Pancreas (tissue), 10 donors: Measurements from ENCODE around the gene C1QTNF8. TPM values are rescaled to one million over a fixed set of nuclear protein-coding genes. Genes with fewer than 3 reads are reported as not detected.

Source experiments
- ATAC-seq, 4 donors: fragments of 200-7000 bp; cut with Tn5 transposase; one replicate each; pipeline versions ENCODE4 v1.8.0 to v1.9.1; 2020; ENCODE audit warnings: mild to moderate bottlenecking in 4 of 4, moderate library complexity in 4 of 4
- DNase-seq, 6 donors: peaks; one replicate each; pipeline ENCODE4 v3.0.0-alpha.2; 2020
- FAIRE-seq: peaks from 2 replicates; lab custom pipeline; 2012; peaks lifted over from hg19 to GRCh38; lab: Jason Lieb, UNC
- H3K27ac ChIP-seq, 4 donors: fragments of 200-600 bp; sonication (generic); 1 replicate in 3 of 4; 2 replicates in 1 of 4; pipeline versions ENCODE4 v1.5.0 to v1.8.0; 2020
- H3K27me3 ChIP-seq, 4 donors: fragments of 200-600 bp; one replicate each; pipeline ENCODE4 v1.8.0; 2021
- H3K36me3 ChIP-seq, 3 donors: fragments of 200-600 bp; sonication (generic) in 1 of 3; one replicate each; pipeline versions ENCODE4 v1.5.0 to v1.8.0; 2020 to 2021
- H3K4me1 ChIP-seq, 3 donors: fragments of 200-600 bp; one replicate each; pipeline ENCODE4 v1.8.0; 2021
- H3K4me3 ChIP-seq, 4 donors: fragments of 200-600 bp; sonication (generic) in 2 of 4; one replicate each; pipeline versions ENCODE4 v1.5.0 to v1.8.0; 2020 to 2021
- H3K9me3 ChIP-seq, 4 donors: fragments of 200-600 bp; one replicate each; pipeline ENCODE4 v1.8.0; 2021
- WGBS, 2 donors: extraction: QIAGEN DNeasy Blood & Tissue Kit; methylation state at CpG; one replicate each; pipeline ENCODE4 v1.1.7; 2013; 5-methylcytosine and 5-hydroxymethylcytosine counted together
- intact Hi-C, 3 donors: fragments of 100-400 bp; cut with DNase I; formaldehyde crosslinking; loops; one replicate each; pipeline versions ENCODE4 v1.11.1 to v1.14.2; 2022
- polyA plus RNA-seq, 2 donors: library from polyadenylated mRNA; stranded (reverse); fragments of 200-250 nt; gene quantifications; one replicate each; pipeline ENCODE4 v1.2.3, GENCODE V29; 2013
- total RNA-seq, 6 donors: library from RNA; stranded (reverse); fragmentation: NEBNext Ultra II Directional in 4 of 6; extraction: Animal tissue kit (Norgen Biotek cat#: 25700) in 4 of 6; gene quantifications; one replicate each; pipeline versions ENCODE4 v1.2.1 to v1.2.4, GENCODE V29; 2021 to 2023
- TF ChIP-seq, protein P1 (sequence below), 4 donors: fragments of 200-600 bp; sonication (generic) in 3 of 4; IDR thresholded peaks; one replicate each; pipeline versions ENCODE4 v1.5.0 to v1.8.0; 2021; ENCODE audit warnings: antibody characterized with exemption in 4 of 4
- donor health status: healthy with polysubstance abuse.
- donor health status: DM: no; HTN: no; CAD: no; lungs with moderate emphysema.
- donor health status: DM: no; HTN: no; CAD: no.
- donor health status: control.
- donor health status: control.
- donor health status: Bipolar disorder and iron deficiency.
- donor health status: DM: yes; HTN: yes; CAD: no.
- donor health status: DM: no; HTN: no; CAD: no.
- donor health status: DM: no; HTN: no; CAD: no.
- donor health status: DM: yes; HTN: yes; CAD: no.

C1QTNF8 gene
- total and polyA plus RNA-seq, 8 donors = 0.23 TPM; not detected in 7

DNA sequence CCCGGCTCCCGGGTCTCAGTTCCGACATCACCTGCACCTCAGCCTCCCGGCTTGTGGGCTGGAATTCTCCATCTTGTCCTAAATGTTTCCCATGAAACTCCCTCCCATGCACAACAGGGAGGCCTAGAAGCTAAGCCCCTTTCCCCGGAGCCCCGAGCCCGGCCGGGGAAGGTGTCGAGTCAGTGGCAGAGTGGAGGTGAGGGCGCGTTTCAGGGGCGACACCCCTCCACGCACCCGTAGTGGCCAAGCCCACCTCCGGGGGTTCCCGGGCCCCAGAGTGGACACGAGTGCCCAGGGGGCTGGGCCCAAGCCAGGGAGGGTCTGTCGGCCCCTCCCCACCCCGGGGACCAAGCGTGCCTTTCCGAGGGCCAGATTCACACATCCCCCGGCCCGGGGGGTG is 25.0 kb upstream of the C1QTNF8 start:
- FAIRE-seq (no peak), ATAC-seq (no peak), DNase-seq (no peak)
- TF ChIP-seq, protein P1, sequence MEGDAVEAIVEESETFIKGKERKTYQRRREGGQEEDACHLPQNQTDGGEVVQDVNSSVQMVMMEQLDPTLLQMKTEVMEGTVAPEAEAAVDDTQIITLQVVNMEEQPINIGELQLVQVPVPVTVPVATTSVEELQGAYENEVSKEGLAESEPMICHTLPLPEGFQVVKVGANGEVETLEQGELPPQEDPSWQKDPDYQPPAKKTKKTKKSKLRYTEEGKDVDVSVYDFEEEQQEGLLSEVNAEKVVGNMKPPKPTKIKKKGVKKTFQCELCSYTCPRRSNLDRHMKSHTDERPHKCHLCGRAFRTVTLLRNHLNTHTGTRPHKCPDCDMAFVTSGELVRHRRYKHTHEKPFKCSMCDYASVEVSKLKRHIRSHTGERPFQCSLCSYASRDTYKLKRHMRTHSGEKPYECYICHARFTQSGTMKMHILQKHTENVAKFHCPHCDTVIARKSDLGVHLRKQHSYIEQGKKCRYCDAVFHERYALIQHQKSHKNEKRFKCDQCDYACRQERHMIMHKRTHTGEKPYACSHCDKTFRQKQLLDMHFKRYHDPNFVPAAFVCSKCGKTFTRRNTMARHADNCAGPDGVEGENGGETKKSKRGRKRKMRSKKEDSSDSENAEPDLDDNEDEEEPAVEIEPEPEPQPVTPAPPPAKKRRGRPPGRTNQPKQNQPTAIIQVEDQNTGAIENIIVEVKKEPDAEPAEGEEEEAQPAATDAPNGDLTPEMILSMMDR (IDR thresholded peaks at IDR 0.05) = no peak
- H3K27me3 ChIP-seq = no peaks in the 10 kb centered on the region
- H3K4me3 ChIP-seq = no peak overlapping the region
- no peak overlapping the region for H3K27ac ChIP-seq
- H3K9me3 ChIP-seq = no peaks in the 10 kb centered on the region
- H3K4me1 ChIP-seq = no peaks in the 10 kb centered on the region
- WGBS, 2 donors = 34 to 38% methylated on average over 22 to 23 of the region's 23 CpGs
- no peaks in the 10 kb centered on the region for H3K36me3 ChIP-seq
- intact Hi-C loops = no loop called here

DNA sequence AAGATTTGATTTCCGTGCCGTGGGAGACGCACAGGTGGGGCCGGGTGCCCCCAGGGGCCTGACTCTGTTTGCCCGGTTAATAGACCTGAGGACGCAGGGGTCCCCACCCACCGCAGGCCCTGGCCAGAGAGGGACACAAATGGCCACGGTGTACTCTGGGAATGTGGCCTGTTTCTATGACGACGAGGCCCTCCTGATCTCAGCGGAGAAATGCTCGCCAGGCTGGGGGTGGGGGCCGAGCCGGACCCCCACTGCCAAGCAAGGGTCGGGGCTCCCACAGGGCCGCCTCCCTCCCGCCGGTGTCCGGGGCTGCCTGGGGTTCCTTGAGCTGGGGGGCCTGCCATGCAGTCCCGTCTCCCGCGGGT is 24.5 kb upstream of the C1QTNF8 start:
- Histone ChIP-seq H3K27ac (no peak overlapping the region), H3K27me3 (no peaks in the 10 kb centered on the region), H3K9me3 (no peaks in the 10 kb centered on the region), H3K4me3 (no peak overlapping the region), H3K4me1 (no peaks in the 10 kb centered on the region), H3K36me3 (no peaks in the 10 kb centered on the region)
- TF ChIP-seq, protein P1 (IDR thresholded peaks at IDR 0.05) = no peak
- intact Hi-C loops = no loop called here
- FAIRE-seq (no peak), DNase-seq (no peak), ATAC-seq (no peak)
- 29 to 33% methylated on average over 15 to 22 of the region's 22 CpGs for WGBS, 2 donors

DNA sequence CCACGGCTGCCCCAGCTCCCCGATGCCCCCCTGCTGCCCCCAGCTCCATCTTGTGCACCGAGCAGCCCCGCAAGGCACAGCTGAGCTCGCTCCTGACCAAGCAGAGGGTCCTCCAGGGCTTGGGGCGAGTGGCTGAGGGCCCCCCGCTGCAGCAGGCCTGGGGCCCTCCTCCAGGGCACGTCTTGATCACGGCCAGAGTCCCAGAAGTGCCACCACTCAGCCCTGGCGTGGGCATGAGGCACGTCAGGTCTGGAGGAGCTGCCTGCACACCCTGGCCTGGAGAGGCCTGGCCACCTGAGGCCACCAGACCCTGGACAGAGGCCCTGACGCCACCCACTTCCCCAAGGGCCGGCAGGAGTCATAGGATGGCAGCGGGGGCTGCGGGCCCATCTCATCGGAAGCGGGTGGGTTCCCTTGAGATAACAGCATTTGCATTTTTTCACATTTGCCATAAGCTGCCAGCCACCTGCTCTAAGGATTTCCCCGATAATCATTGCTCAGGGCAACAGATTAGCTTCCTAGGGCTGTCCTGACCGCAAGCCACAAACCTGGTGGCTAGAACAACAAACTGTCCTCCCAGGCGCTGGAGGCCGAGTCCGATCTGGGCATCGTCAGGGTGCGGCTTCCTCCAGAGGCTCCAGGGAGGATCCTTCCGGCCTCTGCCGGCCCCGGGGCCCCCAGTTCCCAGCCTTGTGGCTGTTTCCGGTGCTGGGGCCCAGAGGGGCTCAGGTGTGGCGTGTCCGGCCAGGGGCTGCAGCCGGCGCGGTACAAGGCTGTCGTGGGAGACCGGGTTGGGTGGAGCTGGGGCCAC is 23.9 kb upstream of the C1QTNF8 start:
- TF ChIP-seq, protein P1 (IDR thresholded peaks at IDR 0.05) = no peak
- 51 to 53% methylated on average over 35 of the region's 35 CpGs for whole genome bisulfite sequencing, 2 donors
- no peaks in the 10 kb centered on the region for H3K9me3 ChIP-seq
- intact Hi-C loops = no loop called here
- no peaks in the 10 kb centered on the region for H3K36me3 ChIP-seq
- no peaks in the 10 kb centered on the region for H3K27me3 ChIP-seq
- no peak for DNase-seq
- ATAC-seq = no peak
- H3K27ac ChIP-seq = no peak overlapping the region
- no peak for FAIRE-seq
- H3K4me1 ChIP-seq = no peaks in the 10 kb centered on the region
- no peak overlapping the region for H3K4me3 ChIP-seq

DNA sequence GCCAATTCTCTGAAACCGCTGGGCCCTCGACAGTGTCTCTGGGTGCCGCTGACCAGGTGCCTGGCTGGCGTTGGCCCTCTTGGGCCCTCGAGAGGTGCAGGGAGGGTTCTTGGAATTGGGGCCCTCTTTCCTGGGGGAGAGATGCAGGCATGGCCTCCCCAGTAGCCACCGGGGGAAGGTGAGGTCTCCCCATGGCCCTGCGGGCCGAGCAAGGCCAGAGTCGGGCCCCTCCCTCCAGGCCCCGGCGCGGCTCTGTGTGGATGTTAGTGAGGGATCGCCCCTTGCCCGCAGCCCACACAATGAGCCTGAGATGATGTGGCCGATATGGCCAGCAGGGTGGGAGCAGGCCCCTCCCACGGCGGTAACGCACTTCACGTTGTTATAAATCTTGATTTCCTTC is 23.1 kb upstream of the C1QTNF8 start:
- Histone ChIP-seq H3K4me1 (no peaks in the 10 kb centered on the region), H3K27me3 (no peaks in the 10 kb centered on the region), H3K27ac (no peak overlapping the region), H3K9me3 (no peaks in the 10 kb centered on the region), H3K36me3 (no peaks in the 10 kb centered on the region), H3K4me3 (no peak overlapping the region)
- intact Hi-C loops = no loop called here
- TF ChIP-seq, protein P1 (IDR thresholded peaks at IDR 0.05) = no peak
- 86 to 92% methylated on average over 17 to 19 of the region's 19 CpGs for WGBS, 2 donors
- no peak for FAIRE-seq
- no peak for ATAC-seq
- no peak for DNase-seq

DNA sequence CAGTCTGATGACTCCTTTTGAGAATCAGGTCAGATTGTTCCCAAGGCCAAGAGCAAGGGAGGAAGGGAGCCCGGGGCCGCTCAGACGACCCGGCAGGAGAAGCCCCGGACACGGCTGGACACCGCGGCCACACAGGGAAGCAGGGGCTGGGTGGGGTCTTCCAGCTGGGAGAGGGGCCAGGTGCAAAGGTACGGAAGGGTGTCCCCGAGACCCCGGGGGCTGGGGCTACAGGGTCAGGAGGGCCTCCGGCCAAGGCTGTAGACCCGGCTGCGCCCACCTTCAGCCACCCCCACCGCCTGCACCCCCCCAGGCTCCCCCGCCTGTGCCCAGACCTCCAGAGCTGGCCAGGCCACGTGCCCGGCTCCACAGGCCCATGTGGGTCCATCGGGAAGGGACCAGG is 21.9 kb upstream of the C1QTNF8 start:
- TF ChIP-seq, protein P1 (IDR thresholded peaks at IDR 0.05) = no peak
- FAIRE-seq (no peak), ATAC-seq (no peak), DNase-seq (no peak)
- WGBS, 2 donors = 68 to 76% methylated on average over 18 to 19 of the region's 19 CpGs
- H3K27me3 ChIP-seq = no peaks in the 10 kb centered on the region
- no peaks in the 10 kb centered on the region for H3K4me1 ChIP-seq
- H3K27ac ChIP-seq = no peak overlapping the region
- intact Hi-C loops = no loop called here
- H3K9me3 ChIP-seq = no peaks in the 10 kb centered on the region
- H3K4me3 ChIP-seq = no peak overlapping the region
- no peaks in the 10 kb centered on the region for H3K36me3 ChIP-seq
